HepG2 (cell line): Measurements from ENCODE around the gene TNPO3.
A peak's percentile ranks its signal among the peaks of the same experiment; 100 is the strongest.

Experiments
- HMG20A ChIP-seq: IDR thresholded peaks from 2 replicates; pipeline ENCODE4 v1.6.1; 2016; ENCODE audit warnings: borderline replicate concordance
- ZFP36 ChIP-seq: fragments of 150-350 bp; IDR thresholded peaks from 2 replicates; pipeline ENCODE4 v1.6.1; 2018; ENCODE audit warnings: borderline replicate concordance, low read length, low read depth; ENCODE audit not compliant: partially characterized antibody
- TF ChIP-seq, protein P1 (sequence below): sonication (generic); formaldehyde crosslinking; IDR thresholded peaks from 2 replicates; pipeline ENCODE4 v1.5.0; 2020; ENCODE audit warnings: mild to moderate bottlenecking, missing genetic modification reagents, moderate library complexity

DNA sequence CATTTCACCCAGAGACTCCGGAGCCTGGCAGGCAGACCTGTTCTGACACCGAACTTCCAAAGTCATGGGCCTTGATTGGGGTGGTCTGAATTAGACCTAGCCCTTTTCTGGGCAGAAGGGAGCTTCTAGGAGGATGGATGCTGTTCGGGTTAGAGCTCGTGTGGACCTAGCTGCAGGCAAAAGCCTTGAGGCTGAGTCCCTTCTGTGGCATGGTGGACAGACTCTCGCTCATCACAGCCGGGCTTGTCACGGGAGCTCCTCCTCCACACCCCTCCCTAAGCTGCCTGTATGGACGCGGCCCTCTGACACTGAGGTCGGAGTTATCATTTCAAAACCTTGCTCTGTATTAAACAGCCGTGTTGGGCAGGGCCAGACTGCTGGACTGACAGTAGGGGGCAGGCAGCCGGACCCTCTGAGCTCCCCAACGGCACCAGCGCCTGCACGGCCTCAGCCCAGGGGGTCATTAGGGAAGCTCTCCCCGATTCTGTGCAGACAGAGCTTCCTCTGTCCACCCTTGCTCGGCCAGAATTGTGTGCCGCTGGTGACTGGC is 115.0 kb downstream of the TNPO3 start:
- TF ChIP-seq ZFP36 (no peak), HMG20A (no peak)
- TF ChIP-seq, protein P1, sequence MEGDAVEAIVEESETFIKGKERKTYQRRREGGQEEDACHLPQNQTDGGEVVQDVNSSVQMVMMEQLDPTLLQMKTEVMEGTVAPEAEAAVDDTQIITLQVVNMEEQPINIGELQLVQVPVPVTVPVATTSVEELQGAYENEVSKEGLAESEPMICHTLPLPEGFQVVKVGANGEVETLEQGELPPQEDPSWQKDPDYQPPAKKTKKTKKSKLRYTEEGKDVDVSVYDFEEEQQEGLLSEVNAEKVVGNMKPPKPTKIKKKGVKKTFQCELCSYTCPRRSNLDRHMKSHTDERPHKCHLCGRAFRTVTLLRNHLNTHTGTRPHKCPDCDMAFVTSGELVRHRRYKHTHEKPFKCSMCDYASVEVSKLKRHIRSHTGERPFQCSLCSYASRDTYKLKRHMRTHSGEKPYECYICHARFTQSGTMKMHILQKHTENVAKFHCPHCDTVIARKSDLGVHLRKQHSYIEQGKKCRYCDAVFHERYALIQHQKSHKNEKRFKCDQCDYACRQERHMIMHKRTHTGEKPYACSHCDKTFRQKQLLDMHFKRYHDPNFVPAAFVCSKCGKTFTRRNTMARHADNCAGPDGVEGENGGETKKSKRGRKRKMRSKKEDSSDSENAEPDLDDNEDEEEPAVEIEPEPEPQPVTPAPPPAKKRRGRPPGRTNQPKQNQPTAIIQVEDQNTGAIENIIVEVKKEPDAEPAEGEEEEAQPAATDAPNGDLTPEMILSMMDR: peak; percentile 54
